Right atrium auricular region (tissue), 2 donors: Measurements from ENCODE around the gene LCOR. TPM values are rescaled to one million over a fixed set of nuclear protein-coding genes. Genes with fewer than 3 reads are reported as not detected.

ENCODE experiments used
- DNase-seq: peaks from one replicate; pipeline ENCODE4 v3.0.0-alpha.2; 2019; ENCODE audit warnings: low spot score
- H3K27ac ChIP-seq, 2 donors: fragments of 200-600 bp; sonication (generic); 1 replicate in 1 of 2; 2 replicates in 1 of 2; pipeline ENCODE4 v1.5.1; 2016 to 2019
- H3K27me3 ChIP-seq, 2 donors: fragments of 200-600 bp; sonication (generic); one replicate each; pipeline versions ENCODE4 v1.5.1 to v1.6.0; 2017 to 2019
- H3K36me3 ChIP-seq: fragments of 200-600 bp; sonication (generic); one replicate; pipeline ENCODE4 v1.5.1; 2016
- H3K4me1 ChIP-seq, 2 donors: fragments of 200-600 bp; sonication (generic); one replicate each; pipeline versions ENCODE4 v1.5.1 to v1.6.0; 2017 to 2019
- H3K4me3 ChIP-seq, 2 donors: fragments of 200-600 bp; sonication (generic); 1 replicate in 1 of 2; 2 replicates in 1 of 2; pipeline ENCODE4 v1.5.1; 2017 to 2019; ENCODE audit warnings: mild to moderate bottlenecking in 1 of 2, moderate library complexity in 1 of 2
- H3K9me3 ChIP-seq, 2 donors: fragments of 200-600 bp; sonication (generic); one replicate each; pipeline ENCODE4 v1.5.1; 2019
- CTCF ChIP-seq, 2 donors: fragments of 200-600 bp; sonication (generic); IDR thresholded peaks; one replicate each; pipeline ENCODE4 v1.5.1; 2019; ENCODE audit warnings: antibody characterized with exemption in 2 of 2
- total RNA-seq, 2 donors: library from RNA; depleted of rRNA; stranded (reverse); fragments of >200 nt; gene quantifications; one replicate each; pipeline ENCODE4 v1.1.0, GENCODE V29; 2016

LCOR gene
- total RNA-seq, 2 donors from 2014 or later = 10.2 to 12.2 TPM

DNA sequence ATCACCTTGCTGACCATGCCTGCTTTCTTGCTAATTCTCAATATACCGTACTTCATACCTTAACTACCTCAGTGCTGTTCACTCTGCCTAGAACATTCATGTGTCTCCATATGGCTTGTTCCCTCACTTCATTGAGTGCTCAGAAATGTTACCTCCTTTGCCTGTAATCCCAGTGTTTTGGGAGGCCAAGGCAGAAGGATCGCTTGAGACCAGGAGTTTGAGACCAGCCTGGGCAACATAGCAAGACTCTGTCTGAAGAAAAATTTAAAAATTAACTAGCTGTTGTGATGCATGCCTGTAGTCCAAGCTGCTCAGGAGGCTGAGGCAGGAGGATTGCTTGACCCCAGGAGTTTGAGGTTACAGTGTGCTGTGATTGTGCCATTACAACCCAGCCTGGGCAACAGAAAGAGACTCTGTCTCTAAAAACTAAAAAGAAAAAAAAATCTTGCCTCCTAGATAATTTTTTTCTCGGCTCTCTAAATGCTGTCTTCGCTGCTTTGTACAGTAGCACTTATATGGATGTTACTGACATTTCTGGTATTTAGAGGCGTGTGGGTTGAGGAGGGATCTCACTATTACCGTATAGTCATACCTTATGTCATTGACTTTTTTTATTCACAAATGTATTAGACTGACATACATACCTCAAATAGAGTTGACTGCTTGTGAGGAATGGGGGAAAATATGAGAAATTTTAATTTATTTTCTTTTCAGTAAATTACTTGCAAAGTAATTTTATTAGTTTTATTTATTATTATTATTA lies 63.7 kb downstream of the LCOR start:
- Histone ChIP-seq H3K4me3 (no peak overlapping the region), H3K27ac (no peak overlapping the region), H3K36me3 (no peaks in the 10 kb centered on the region), H3K9me3 (peaks cover 0 to 11% of the 10 kb centered on the region in 2 donors), H3K4me1 (no peaks in the 10 kb centered on the region), H3K27me3 (no peaks in the 10 kb centered on the region)
- no peak for DNase-seq
- no peak for TF ChIP-seq CTCF (IDR thresholded peaks at IDR 0.05)

- DNase-seq = no peak
- TF ChIP-seq CTCF (IDR thresholded peaks at IDR 0.05) = no peak
- Histone ChIP-seq H3K27me3 (no peaks in the 10 kb centered on the region), H3K36me3 (no peaks in the 10 kb centered on the region), H3K4me3 (no peak overlapping the region), H3K9me3 (peaks cover 0 to 7% of the 10 kb centered on the region in 2 donors), H3K27ac (no peak overlapping the region), H3K4me1 (no peaks in the 10 kb centered on the region)
These were observed 64.9 kb downstream of the LCOR start for GRCh38 chr10:96896884-96897589.

GRCh38 chr10:96902117-96902516 lies 70.0 kb downstream of the LCOR start:
- no peak for DNase-seq
- no peaks in the 10 kb centered on the region for H3K36me3 ChIP-seq
- H3K27ac ChIP-seq = no peak overlapping the region
- H3K9me3 ChIP-seq = no peaks in the 10 kb centered on the region
- no peak overlapping the region for H3K4me3 ChIP-seq
- TF ChIP-seq CTCF (IDR thresholded peaks at IDR 0.05) = no peak
- H3K4me1 ChIP-seq = peaks cover 0 to 3% of the 10 kb centered on the region in 2 donors
- no peaks in the 10 kb centered on the region for H3K27me3 ChIP-seq

DNA sequence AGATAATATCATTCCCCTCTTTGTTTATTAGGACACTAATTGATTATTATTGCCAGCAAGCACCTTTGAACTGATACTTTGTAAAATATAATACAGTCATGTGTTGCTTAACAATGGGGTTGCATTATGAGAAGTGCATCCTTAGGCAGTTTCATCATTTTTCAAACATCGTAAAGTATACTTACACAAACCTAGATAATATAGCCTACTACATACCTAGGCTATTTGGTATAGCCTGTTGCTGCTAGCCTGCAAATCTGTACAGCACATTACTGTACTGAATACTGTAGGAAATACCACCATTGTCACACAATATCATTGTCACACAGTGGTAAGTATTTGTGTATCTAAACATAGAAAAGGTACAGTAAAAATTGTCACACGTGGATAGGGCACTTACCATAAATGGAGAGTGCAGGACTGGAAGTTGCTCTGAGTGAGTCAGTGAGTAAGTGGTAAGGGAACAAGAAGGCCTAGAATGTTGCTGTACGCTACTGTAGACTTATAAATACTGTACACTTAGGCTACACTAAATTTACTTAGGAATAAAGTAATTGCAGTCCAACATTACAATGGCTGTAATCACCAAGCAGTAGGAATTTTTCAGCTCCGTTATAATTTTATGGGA lies 70.7 kb downstream of the LCOR start:
- no peak for TF ChIP-seq CTCF (IDR thresholded peaks at IDR 0.05)
- peaks cover 0 to 3% of the 10 kb centered on the region in 2 donors for H3K4me1 ChIP-seq
- no peak overlapping the region for H3K4me3 ChIP-seq
- H3K27ac ChIP-seq = no peak overlapping the region
- no peaks in the 10 kb centered on the region for H3K36me3 ChIP-seq
- no peak for DNase-seq
- no peaks in the 10 kb centered on the region for H3K9me3 ChIP-seq
- no peaks in the 10 kb centered on the region for H3K27me3 ChIP-seq

DNA sequence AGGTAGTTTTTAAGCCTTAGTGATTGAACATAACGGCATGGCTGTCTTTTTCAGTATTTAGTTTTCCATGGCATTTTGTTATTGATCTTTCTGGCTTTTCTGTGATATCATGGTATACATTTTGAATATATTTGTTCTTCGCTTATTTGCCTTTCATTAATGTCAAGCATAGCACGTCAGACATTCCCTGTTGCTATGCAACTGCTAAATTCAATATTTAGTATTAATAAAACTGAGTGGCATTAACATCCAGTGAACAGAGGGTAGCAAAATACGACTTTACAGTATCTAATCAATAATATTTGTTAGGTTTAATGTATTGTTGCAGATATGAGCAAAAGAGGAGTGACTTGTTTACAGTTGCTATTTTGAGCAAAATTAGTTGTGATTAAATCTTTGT lies 72.5 kb downstream of the LCOR start:
- peaks cover 0 to 3% of the 10 kb centered on the region in 2 donors for H3K4me1 ChIP-seq

More for the DNA sequence above, 72.5 kb downstream of the LCOR start:
- Histone ChIP-seq H3K9me3 (no peaks in the 10 kb centered on the region), H3K27ac (no peak overlapping the region), H3K36me3 (no peaks in the 10 kb centered on the region), H3K27me3 (no peaks in the 10 kb centered on the region), H3K4me3 (no peak overlapping the region)
- no peak for TF ChIP-seq CTCF (IDR thresholded peaks at IDR 0.05)
- no peak for DNase-seq
